GM10266 (cell line): ENCODE results near the gene PROX1.

Experiments
- DNase-seq: peaks from one replicate; pipeline ENCODE4 v3.0.0; 2012; ENCODE audit errors: extremely low spot score
- TF ChIP-seq, protein P1 (sequence below): IDR thresholded peaks from 2 replicates; pipeline ENCODE4 v1.5.1; 2012; ENCODE audit warnings: mild to moderate bottlenecking, low read depth; ENCODE audit not compliant: control insufficient read depth, insufficient read depth; ENCODE audit errors: missing control alignments

PROX1 gene

GRCh38 chr1:213993929-213994328, 6.2 kb downstream of the PROX1 start:
- no peak for DNase-seq
- TF ChIP-seq, protein P1, sequence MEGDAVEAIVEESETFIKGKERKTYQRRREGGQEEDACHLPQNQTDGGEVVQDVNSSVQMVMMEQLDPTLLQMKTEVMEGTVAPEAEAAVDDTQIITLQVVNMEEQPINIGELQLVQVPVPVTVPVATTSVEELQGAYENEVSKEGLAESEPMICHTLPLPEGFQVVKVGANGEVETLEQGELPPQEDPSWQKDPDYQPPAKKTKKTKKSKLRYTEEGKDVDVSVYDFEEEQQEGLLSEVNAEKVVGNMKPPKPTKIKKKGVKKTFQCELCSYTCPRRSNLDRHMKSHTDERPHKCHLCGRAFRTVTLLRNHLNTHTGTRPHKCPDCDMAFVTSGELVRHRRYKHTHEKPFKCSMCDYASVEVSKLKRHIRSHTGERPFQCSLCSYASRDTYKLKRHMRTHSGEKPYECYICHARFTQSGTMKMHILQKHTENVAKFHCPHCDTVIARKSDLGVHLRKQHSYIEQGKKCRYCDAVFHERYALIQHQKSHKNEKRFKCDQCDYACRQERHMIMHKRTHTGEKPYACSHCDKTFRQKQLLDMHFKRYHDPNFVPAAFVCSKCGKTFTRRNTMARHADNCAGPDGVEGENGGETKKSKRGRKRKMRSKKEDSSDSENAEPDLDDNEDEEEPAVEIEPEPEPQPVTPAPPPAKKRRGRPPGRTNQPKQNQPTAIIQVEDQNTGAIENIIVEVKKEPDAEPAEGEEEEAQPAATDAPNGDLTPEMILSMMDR: no peak

DNA sequence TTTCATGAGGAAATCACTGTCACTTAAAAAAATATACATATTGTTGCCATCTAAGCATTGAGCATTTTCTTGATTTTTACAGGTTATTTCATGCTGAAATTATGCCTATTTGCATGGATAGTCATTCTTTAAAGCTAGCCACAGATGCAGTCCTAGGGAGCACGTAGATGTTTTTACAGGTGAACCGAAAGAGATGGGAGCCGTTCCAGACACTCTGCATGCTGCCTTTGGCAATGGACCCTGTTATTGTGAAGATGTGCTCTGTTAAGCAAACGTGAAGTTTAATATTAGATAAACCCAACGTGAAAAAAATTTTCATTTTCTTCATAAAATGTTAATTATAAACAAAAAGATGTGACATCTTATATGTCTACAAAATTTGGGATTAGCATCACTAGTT, 7.1 kb downstream of the PROX1 start:
- no peak for DNase-seq
- TF ChIP-seq, protein P1: no peak

GRCh38 chr1:213995603-213996002, 7.8 kb downstream of the PROX1 start:
- TF ChIP-seq, protein P1: no peak
- DNase-seq: no peak

DNA sequence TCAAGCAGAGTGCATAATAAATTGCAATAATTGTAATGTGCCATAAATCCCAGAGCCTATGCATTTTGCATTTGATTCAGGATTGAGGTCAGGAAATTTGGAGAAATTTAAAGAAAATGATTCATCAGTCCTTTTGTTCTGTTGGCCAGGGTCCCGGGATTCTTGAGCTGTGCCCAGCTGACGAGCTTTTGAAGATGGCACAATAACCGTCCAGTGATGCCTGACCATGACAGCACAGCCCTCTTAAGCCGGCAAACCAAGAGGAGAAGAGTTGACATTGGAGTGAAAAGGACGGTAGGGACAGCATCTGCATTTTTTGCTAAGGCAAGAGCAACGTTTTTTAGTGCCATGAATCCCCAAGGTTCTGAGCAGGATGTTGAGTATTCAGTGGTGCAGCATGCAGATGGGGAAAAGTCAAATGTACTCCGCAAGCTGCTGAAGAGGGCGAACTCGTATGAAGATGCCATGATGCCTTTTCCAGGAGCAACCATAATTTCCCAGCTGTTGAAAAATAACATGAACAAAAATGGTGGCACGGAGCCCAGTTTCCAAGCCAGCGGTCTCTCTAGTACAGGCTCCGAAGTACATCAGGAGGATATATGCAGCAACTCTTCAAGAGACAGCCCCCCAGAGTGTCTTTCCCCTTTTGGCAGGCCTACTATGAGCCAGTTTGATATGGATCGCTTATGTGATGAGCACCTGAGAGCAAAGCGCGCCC, 8.7 kb downstream of the PROX1 start:
- TF ChIP-seq, protein P1: no peak
- no peak for DNase-seq

DNA sequence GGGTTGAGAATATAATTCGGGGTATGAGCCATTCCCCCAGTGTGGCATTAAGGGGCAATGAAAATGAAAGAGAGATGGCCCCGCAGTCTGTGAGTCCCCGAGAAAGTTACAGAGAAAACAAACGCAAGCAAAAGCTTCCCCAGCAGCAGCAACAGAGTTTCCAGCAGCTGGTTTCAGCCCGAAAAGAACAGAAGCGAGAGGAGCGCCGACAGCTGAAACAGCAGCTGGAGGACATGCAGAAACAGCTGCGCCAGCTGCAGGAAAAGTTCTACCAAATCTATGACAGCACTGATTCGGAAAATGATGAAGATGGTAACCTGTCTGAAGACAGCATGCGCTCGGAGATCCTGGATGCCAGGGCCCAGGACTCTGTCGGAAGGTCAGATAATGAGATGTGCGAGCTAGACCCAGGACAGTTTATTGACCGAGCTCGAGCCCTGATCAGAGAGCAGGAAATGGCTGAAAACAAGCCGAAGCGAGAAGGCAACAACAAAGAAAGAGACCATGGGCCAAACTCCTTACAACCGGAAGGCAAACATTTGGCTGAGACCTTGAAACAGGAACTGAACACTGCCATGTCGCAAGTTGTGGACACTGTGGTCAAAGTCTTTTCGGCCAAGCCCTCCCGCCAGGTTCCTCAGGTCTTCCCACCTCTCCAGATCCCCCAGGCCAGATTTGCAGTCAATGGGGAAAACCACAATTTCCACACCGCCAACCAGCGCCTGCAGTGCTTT, 9.4 kb downstream of the PROX1 start:
- no peak for DNase-seq

GRCh38 chr1:213997772-213998107, 10.0 kb downstream of the PROX1 start:
- no peak for DNase-seq
- TF ChIP-seq, protein P1: no peak

More for the DNA sequence above, 9.4 kb downstream of the PROX1 start:
- TF ChIP-seq, protein P1: no peak

GRCh38 chr1:213998785-213999184, 11.0 kb downstream of the PROX1 start:
- no peak for DNase-seq
- TF ChIP-seq, protein P1: no peak
